HT1080 (cell line): ENCODE results near the gene ZNF469. TPM values are rescaled to one million over a fixed set of nuclear protein-coding genes. Genes with fewer than 3 reads are reported as not detected.

ENCODE experiments used
- DNase-seq: peaks from one replicate; pipeline ENCODE4 v3.0.0-alpha.2; 2015; ENCODE audit warnings: low read depth
- total RNA-seq: library from RNA; depleted of rRNA; stranded (reverse); fragments of >200 nt; shearing (Covaris generic); gene quantifications from 2 replicates; pipeline ENCODE4 v1.2.3, GENCODE V29; 2014

The ZNF469 gene
- total RNA-seq, 1 experiment from 2014 or later, result 0.02 TPM

- DNase-seq, result no peak
These were observed 34.9 kb upstream of the ZNF469 start for GRCh38 chr16:88347656-88348376.

- DNase-seq, result no peak
These were observed 34.2 kb upstream of the ZNF469 start for GRCh38 chr16:88348377-88349152.

GRCh38 chr16:88349153-88349902 is 33.4 kb upstream of the ZNF469 start:
- no peak for DNase-seq

GRCh38 chr16:88349903-88350900 is 32.6 kb upstream of the ZNF469 start:
- no peak for DNase-seq

- DNase-seq, result no peak
These were observed 31.8 kb upstream of the ZNF469 start for GRCh38 chr16:88350922-88351321.

GRCh38 chr16:88351491-88352101 is 31.2 kb upstream of the ZNF469 start:
- DNase-seq, result no peak

GRCh38 chr16:88352261-88353200 is 30.2 kb upstream of the ZNF469 start:
- no peak for DNase-seq

GRCh38 chr16:88353232-88353631 is 29.5 kb upstream of the ZNF469 start:
- no peak for DNase-seq

GRCh38 chr16:88353691-88354090 is 29.1 kb upstream of the ZNF469 start:
- DNase-seq, result no peak

GRCh38 chr16:88354229-88355092 is 28.3 kb upstream of the ZNF469 start:
- DNase-seq, result no peak

GRCh38 chr16:88355093-88355388 is 27.7 kb upstream of the ZNF469 start:
- DNase-seq, result no peak

GRCh38 chr16:88355389-88356123 is 27.2 kb upstream of the ZNF469 start:
- DNase-seq, result no peak

GRCh38 chr16:88356124-88356726 is 26.5 kb upstream of the ZNF469 start:
- no peak for DNase-seq

GRCh38 chr16:88356727-88357199 is 26.0 kb upstream of the ZNF469 start:
- DNase-seq, result no peak

- no peak for DNase-seq
These were observed 25.3 kb upstream of the ZNF469 start for GRCh38 chr16:88357317-88358022.

- DNase-seq, result no peak
These were observed 24.7 kb upstream of the ZNF469 start for GRCh38 chr16:88358023-88358420.

GRCh38 chr16:88359008-88359407 is 23.8 kb upstream of the ZNF469 start:
- no peak for DNase-seq
